Activated naive CD4-positive, alpha-beta T cell treated with anti-CD3 and anti-CD28 coated beads, Interleukin-2, amount 50 U/mL, for 24 hours (primary cell): ENCODE measurements around the gene C1orf116.

Experiments
- H3K27ac Mint-ChIP-seq: one replicate; pipeline ENCODE4 v1.8.0; 2021; ENCODE audit warnings: mild to moderate bottlenecking, mixed read lengths
- H3K27me3 Mint-ChIP-seq: one replicate; pipeline ENCODE4 v1.8.0; 2021; ENCODE audit warnings: mixed read lengths
- H3K36me3 Mint-ChIP-seq: one replicate; pipeline ENCODE4 v1.8.0; 2021; ENCODE audit warnings: mixed read lengths
- H3K4me1 Mint-ChIP-seq: one replicate; pipeline ENCODE4 v1.8.0; 2021; ENCODE audit warnings: mixed read lengths
- H3K4me3 Mint-ChIP-seq: one replicate; pipeline ENCODE4 v1.8.0; 2021; ENCODE audit warnings: mild to moderate bottlenecking, mixed read lengths
- H3K9me3 Mint-ChIP-seq: one replicate; pipeline ENCODE4 v1.8.0; 2021; ENCODE audit warnings: mixed read lengths

C1orf116 gene

GRCh38 chr1:207032528-207033017 is at the start of gene C1orf116:
Gene C1orf116, minus strand, starts transcription at chr1:207032756. Its CDS starts 5,158 bp downstream, at chr1:207027598.
- no peak within 1 kb of the TSS for H3K4me3 Mint-ChIP-seq
- H3K27ac Mint-ChIP-seq, result no peak within 1 kb of the TSS
- H3K9me3 Mint-ChIP-seq, result no peaks in the 10 kb centered on the region
- no peaks in the 10 kb centered on the region for H3K36me3 Mint-ChIP-seq
- H3K27me3 Mint-ChIP-seq, result peaks cover 20% of the 10 kb centered on the region
- H3K4me1 Mint-ChIP-seq, result no peaks in the 10 kb centered on the region

- peaks cover 11% of the 10 kb centered on the region for H3K4me1 Mint-ChIP-seq
- H3K27me3 Mint-ChIP-seq, result peaks cover 4% of the 10 kb centered on the region
- no peak overlapping the region for H3K27ac Mint-ChIP-seq
- H3K36me3 Mint-ChIP-seq, result no peaks in the 10 kb centered on the region
- H3K4me3 Mint-ChIP-seq, result no peak overlapping the region
- H3K9me3 Mint-ChIP-seq, result no peaks in the 10 kb centered on the region
Observed at GRCh38 chr1:207081806-207082205, 49.2 kb upstream of the C1orf116 start.

DNA sequence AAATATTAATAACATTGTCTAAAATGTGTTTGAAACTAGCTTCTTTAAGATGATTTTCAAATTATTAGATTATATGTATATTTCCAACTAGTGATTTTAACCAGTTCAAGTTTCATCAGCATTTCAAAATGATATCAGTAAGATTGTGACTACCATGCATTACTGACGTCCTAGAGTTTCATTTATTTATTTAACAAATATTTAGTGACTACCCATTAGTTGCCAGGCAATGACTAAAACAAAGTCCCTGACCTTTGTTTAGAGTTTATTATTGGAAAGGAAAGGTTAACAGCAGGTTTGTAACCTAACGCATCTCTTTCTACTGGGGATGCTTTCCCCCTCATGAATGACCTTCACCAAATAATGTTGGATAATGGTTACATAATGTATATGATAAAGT is 48.5 kb upstream of the C1orf116 start:
- Mint-ChIP-seq H3K9me3 (no peaks in the 10 kb centered on the region), H3K4me3 (no peak overlapping the region), H3K4me1 (peaks cover 11% of the 10 kb centered on the region), H3K27me3 (peaks cover 4% of the 10 kb centered on the region), H3K36me3 (no peaks in the 10 kb centered on the region), H3K27ac (no peak overlapping the region)

DNA sequence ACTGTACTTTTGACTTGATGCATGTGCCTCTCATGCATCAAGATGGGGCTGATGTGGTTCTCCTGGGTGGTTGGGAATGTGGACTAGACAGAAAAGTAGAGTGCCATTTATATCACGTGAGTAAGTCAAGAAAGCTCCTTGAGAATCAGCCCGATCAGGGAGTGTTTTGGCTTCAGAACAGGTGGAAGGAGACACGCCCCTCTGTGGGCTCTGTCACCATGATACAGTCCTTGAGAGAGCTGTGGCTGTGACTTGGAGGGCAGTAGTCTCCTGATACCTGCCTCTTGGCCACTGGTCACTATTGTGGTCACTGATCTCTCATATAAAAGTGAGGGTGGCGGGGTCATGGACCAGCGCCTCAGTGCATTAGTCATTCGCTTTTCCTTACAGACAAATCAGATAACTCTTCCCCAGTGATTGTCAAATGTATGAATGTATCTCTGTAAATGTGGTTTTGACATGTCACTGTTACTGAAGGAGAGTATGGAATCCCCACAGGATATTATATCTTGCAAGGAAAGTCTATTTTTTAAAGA is 47.2 kb upstream of the C1orf116 start:
- Mint-ChIP-seq H3K36me3 (no peaks in the 10 kb centered on the region), H3K4me1 (peaks cover 4% of the 10 kb centered on the region), H3K27me3 (peaks cover 4% of the 10 kb centered on the region), H3K27ac (no peak overlapping the region), H3K9me3 (no peaks in the 10 kb centered on the region), H3K4me3 (no peak overlapping the region)

DNA sequence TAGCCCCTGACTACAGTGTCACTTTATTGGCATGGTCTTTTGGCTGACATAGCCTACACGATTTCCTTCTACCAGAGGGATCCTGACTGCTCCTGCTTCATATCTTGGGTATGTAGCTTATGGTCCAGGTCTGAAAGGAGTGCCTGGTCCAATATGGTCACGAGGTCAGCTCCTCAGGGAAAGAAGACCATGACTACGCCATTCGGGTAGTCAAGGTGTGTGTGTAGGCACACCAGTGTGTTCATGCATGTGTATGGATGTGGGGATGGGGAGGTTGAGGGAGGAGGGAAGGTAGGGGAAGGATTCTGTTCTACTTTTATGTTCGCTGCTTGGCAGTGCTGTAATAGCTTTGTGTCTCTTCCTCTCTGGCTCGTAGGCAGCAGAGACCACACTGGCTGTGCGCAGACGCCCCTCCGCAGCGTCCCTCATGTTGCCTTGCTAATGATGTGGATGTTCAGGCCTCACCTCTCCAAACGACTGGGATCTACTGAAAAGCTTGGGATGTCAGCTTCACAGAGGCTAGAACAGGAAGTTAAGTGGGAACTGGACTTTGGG is 46.1 kb upstream of the C1orf116 start:
- Mint-ChIP-seq H3K9me3 (no peaks in the 10 kb centered on the region), H3K36me3 (no peaks in the 10 kb centered on the region), H3K27ac (no peak overlapping the region), H3K4me1 (no peaks in the 10 kb centered on the region), H3K4me3 (no peak overlapping the region), H3K27me3 (peaks cover 2% of the 10 kb centered on the region)

GRCh38 chr1:207077470-207078377 is 45.2 kb upstream of the C1orf116 start:
- Mint-ChIP-seq H3K27ac (no peak overlapping the region), H3K27me3 (peaks cover 2% of the 10 kb centered on the region)

DNA sequence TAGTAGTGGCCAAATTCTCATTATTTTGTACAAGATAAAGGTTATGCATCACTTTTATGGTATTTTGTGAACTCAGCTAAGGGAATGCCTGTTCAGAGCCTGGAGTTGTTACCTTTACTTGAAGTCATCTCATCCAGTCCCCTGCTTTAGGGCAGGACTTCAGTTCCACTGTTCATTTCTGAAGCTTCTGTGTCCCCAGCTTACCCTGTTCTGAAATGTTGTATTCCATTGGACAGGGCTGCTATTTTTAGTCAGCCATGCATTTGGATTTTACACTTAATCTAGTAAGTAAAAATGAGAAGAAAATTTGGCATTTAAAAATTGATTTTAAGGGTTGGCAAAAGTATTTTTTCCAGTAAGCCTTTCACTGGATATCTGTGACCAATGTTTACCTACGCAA is 44.5 kb upstream of the C1orf116 start:
- Mint-ChIP-seq H3K27ac (no peak overlapping the region), H3K9me3 (no peaks in the 10 kb centered on the region), H3K27me3 (no peaks in the 10 kb centered on the region), H3K36me3 (no peaks in the 10 kb centered on the region), H3K4me1 (peaks cover 8% of the 10 kb centered on the region), H3K4me3 (no peak overlapping the region)

More at GRCh38 chr1:207077470-207078377, 45.2 kb upstream of the C1orf116 start:
- Mint-ChIP-seq H3K36me3 (no peaks in the 10 kb centered on the region), H3K9me3 (no peaks in the 10 kb centered on the region), H3K4me1 (peaks cover 3% of the 10 kb centered on the region), H3K4me3 (no peak overlapping the region)

DNA sequence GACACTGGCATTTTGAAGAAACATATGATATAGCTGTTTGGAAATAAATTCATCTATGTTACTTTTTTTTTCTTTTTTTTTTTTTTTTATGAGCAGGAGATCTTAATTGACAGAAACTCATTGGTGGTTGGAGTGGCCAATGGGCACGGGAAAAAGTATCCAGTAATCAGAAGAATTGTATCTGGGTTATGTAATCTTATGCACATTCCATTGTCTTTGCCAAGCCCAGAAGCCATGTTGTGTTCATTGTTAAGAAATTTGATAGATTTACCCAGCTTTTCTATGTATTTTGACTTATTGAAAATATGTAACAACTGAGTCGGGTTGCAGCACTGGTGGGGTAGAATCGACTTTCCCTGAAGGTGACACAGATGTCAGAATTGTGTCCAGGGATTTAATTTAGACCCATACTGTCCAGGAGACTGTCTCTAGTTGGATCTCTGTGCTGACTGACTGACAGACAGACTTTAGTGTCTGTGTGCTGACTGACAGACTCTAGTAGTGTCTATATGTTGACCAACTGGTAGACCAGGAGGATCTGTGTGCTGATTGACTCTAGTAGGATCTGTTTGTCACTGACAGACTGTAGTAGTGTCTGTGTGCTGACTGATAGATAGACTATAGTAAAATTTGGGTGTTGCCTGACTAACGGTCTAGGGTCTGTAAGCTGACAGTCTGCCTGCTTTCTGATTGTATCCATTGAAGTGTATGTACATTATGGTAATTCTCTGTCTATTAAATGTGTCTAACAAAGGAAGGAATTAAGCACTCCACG is 43.8 kb upstream of the C1orf116 start:
- H3K36me3 Mint-ChIP-seq, result no peaks in the 10 kb centered on the region
- H3K4me1 Mint-ChIP-seq, result peaks cover 14% of the 10 kb centered on the region
- H3K9me3 Mint-ChIP-seq, result no peaks in the 10 kb centered on the region
- H3K4me3 Mint-ChIP-seq, result no peak overlapping the region
- H3K27ac Mint-ChIP-seq, result no peak overlapping the region
- H3K27me3 Mint-ChIP-seq, result no peaks in the 10 kb centered on the region

DNA sequence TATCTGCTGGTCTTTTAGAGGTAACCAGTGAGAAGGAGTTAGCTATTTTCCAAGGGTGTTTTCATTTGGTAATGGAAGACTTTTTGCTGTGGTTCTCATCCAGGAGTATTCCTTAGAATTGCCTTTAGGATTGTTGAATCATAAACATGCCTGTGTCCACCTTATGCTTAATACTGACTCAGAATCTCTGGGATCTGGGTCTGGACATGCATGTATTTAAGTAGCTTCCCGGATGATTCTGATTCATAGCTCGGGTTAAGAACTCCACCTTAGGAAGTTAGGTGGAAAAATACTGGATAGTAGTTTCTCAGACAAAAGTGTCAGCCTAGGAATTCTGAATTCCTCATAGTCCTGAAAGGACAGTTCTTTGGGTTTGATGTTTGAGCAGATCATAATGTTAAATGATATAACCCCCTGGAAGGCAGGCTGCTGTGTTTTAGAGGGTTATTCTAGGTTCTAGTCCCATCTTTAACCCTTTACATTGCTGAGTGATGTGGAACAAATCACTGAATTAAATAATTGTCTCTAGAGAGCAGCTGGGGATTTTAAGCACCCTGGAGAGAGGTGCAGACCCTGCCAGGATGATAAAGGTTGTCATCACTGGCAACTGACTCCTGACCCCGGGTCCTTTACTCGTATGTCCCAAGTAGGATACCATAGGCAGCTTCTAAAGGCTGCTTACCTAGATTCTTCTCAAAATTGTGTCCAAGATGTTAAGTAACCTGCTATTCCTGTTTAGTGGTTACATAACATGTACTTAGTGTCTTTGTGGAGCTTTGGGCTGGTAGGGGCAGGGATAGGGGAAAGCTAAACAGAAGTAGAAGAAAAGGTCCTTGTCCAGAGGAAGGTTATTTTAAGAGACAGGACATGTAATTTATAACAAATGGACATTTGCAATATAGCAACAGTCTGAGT is 41.6 kb upstream of the C1orf116 start:
- peaks cover 36% of the 10 kb centered on the region for H3K4me1 Mint-ChIP-seq
- H3K9me3 Mint-ChIP-seq, result no peaks in the 10 kb centered on the region
- H3K27me3 Mint-ChIP-seq, result no peaks in the 10 kb centered on the region
- peaks cover 2% of the 10 kb centered on the region for H3K36me3 Mint-ChIP-seq
- H3K27ac Mint-ChIP-seq, result no peak overlapping the region
- no peak overlapping the region for H3K4me3 Mint-ChIP-seq

DNA sequence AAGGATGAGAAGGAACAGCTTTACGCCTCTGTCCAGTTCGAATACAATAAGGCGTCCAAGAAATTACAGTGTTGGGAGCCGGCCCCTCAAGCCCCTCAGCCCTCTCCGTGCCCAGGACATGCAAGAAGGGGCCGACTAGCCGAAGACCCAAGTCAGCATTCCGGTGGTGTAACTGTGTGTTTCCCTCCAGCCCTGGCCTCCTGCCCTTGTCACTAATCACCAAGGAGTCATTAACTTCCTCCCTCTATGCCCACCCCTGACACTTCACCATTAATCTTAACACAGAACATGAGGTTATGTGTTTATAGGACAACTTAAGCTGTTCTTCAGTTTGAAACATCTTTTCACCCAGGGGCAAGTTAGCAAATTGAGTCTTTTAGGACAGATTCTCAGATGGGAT is 39.7 kb upstream of the C1orf116 start:
- peaks cover 40% of the 10 kb centered on the region for H3K4me1 Mint-ChIP-seq
- peaks cover 5% of the 10 kb centered on the region for H3K36me3 Mint-ChIP-seq
- H3K27ac Mint-ChIP-seq, result no peak overlapping the region
- no peaks in the 10 kb centered on the region for H3K27me3 Mint-ChIP-seq
- no peaks in the 10 kb centered on the region for H3K9me3 Mint-ChIP-seq
- H3K4me3 Mint-ChIP-seq, result peak overlapping the region; percentile 44

- peaks cover 5% of the 10 kb centered on the region for H3K36me3 Mint-ChIP-seq
- peaks cover 40% of the 10 kb centered on the region for H3K4me1 Mint-ChIP-seq
- H3K27ac Mint-ChIP-seq, result peak overlapping the region; percentile 62
- H3K4me3 Mint-ChIP-seq, result peak overlapping the region; percentile 51
- H3K27me3 Mint-ChIP-seq, result no peaks in the 10 kb centered on the region
- H3K9me3 Mint-ChIP-seq, result no peaks in the 10 kb centered on the region
Observed at GRCh38 chr1:207071426-207071825, 38.9 kb upstream of the C1orf116 start.

- peaks cover 5% of the 10 kb centered on the region for H3K36me3 Mint-ChIP-seq
- H3K4me1 Mint-ChIP-seq, result peaks cover 40% of the 10 kb centered on the region
- peak overlapping the region; percentile 51 for H3K4me3 Mint-ChIP-seq
- no peaks in the 10 kb centered on the region for H3K27me3 Mint-ChIP-seq
- peak overlapping the region; percentile 59 for H3K27ac Mint-ChIP-seq
- no peaks in the 10 kb centered on the region for H3K9me3 Mint-ChIP-seq
Observed at GRCh38 chr1:207070811-207071210, 38.3 kb upstream of the C1orf116 start.

DNA sequence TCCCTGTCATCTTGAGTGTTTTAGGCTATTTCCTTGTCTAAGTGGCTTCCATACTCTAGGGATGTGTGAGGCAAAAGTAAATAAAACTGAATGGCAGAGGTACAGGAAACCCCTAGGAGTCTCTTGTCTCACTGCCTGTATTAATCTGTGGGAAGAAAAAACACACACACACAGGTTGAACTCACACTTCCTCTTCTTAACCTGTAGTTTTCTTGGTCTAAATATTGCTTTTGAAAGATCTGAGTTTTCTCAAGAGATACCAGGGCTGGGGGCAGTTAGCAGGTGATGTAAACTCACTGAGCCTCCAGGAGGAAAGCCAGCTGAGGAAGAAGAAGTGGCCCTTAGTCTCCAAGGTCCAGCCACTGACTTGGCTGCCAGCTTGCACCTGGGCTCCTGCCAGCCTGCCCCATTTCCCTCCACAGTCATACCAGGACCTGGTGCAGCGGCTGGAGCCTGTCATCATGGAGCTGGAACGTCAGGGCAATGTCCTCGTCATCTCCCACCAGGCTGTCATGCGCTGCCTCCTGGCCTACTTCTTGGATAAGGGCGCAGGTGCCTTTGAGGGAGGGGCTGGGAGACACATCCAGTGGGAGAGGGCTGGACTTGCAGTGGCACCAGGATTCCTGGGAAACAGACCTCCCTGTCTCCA is 37.4 kb upstream of the C1orf116 start:
- Mint-ChIP-seq H3K9me3 (no peaks in the 10 kb centered on the region), H3K4me3 (no peak overlapping the region), H3K27me3 (no peaks in the 10 kb centered on the region), H3K36me3 (peaks cover 6% of the 10 kb centered on the region), H3K27ac (no peak overlapping the region), H3K4me1 (peaks cover 40% of the 10 kb centered on the region)

DNA sequence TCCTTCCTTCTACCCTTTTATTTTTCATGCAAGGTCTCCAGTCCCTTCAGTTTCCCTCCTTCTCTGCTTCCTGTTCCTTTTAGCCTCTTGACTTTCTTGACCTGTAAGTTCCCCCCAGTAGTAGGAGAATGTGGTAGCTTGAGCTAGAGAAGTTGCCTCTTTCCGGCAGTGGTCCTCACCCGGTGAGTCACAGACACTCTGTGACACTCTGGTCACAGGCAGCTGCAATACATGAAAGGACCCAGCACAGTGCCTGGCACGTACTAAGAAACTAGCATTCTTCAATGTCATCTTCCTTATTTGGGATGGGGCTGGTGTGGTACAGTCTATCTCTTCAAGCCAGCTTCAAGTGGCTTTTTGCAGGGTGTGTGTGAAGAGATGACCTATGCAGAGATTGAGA is 36.5 kb upstream of the C1orf116 start:
- peaks cover 40% of the 10 kb centered on the region for H3K4me1 Mint-ChIP-seq
- peaks cover 6% of the 10 kb centered on the region for H3K36me3 Mint-ChIP-seq
- H3K27ac Mint-ChIP-seq, result peak overlapping the region; percentile 66
- H3K4me3 Mint-ChIP-seq, result no peak overlapping the region
- H3K9me3 Mint-ChIP-seq, result no peaks in the 10 kb centered on the region
- H3K27me3 Mint-ChIP-seq, result no peaks in the 10 kb centered on the region
